ENCODE measurements around the gene DDX54.
A peak's percentile ranks its signal among the peaks of the same experiment; 100 is the strongest.

Gene DDX54

GRCh38 chr12:113185180-113186032 is at the start of gene DDX54, which contains the start of gene RITA1:
Gene DDX54 (minus strand): TSS chr12:113185478. CDS start chr12:113185451, 27 bp downstream.
Gene RITA1 (plus strand): TSS chr12:113185721. CDS start chr12:113186747, 1,026 bp downstream.
- DNase-seq: peak; percentile 90

- DNase-seq: no peak
These were observed 49.2 kb upstream of the DDX54 start for GRCh38 chr12:113234483-113234882.

GRCh38 chr12:113233967-113234366 is 48.7 kb upstream of the DDX54 start:
- DNase-seq: no peak

- DNase-seq: peak; percentile 66 to 75
These were observed 47.7 kb upstream of the DDX54 start for GRCh38 chr12:113232840-113233585.

- no peak for DNase-seq
These were observed 47.0 kb upstream of the DDX54 start for GRCh38 chr12:113232089-113232839.

- DNase-seq: no peak
These were observed 46.2 kb upstream of the DDX54 start for GRCh38 chr12:113231235-113232088.

GRCh38 chr12:113230315-113231234 is 45.3 kb upstream of the DDX54 start:
- no peak for DNase-seq

- DNase-seq: no peak
These were observed 43.2 kb upstream of the DDX54 start for GRCh38 chr12:113228394-113229028.

- no peak for DNase-seq
These were observed 42.6 kb upstream of the DDX54 start for GRCh38 chr12:113227686-113228391.

- DNase-seq: no peak
These were observed 41.7 kb upstream of the DDX54 start for GRCh38 chr12:113226696-113227568.

- no peak for DNase-seq
These were observed 39.7 kb upstream of the DDX54 start for GRCh38 chr12:113224955-113225354.

GRCh38 chr12:113222730-113223531 is 37.7 kb upstream of the DDX54 start:
- DNase-seq: no peak

GRCh38 chr12:113221997-113222729 is 36.9 kb upstream of the DDX54 start:
- DNase-seq: peak; percentile 29 to 60

- DNase-seq: peak; percentile 99 to 100
These were observed 36.1 kb upstream of the DDX54 start, which contains the start of gene TPCN1 for GRCh38 chr12:113221181-113221996. Gene TPCN1 (plus strand): TSS chr12:113221464. CDS start chr12:113226853, 5,389 bp downstream.

- DNase-seq: no peak
These were observed 35.4 kb upstream of the DDX54 start for GRCh38 chr12:113220593-113221180.

GRCh38 chr12:113216027-113216426 is 30.7 kb upstream of the DDX54 start:
- DNase-seq: no peak

Data from activated T-cell treated with anti-CD3 and anti-CD28 coated beads, Interleukin-2, amount 50 U/mL, for 48 hours (primary cell).